ENCODE measurements around the gene PARK7.
"Not testable (repeated sequence)": the region's sequence is repeated elsewhere in the genome, so short reads cannot be mapped to it uniquely, and the experiment has no call there.

PARK7 gene

DNA sequence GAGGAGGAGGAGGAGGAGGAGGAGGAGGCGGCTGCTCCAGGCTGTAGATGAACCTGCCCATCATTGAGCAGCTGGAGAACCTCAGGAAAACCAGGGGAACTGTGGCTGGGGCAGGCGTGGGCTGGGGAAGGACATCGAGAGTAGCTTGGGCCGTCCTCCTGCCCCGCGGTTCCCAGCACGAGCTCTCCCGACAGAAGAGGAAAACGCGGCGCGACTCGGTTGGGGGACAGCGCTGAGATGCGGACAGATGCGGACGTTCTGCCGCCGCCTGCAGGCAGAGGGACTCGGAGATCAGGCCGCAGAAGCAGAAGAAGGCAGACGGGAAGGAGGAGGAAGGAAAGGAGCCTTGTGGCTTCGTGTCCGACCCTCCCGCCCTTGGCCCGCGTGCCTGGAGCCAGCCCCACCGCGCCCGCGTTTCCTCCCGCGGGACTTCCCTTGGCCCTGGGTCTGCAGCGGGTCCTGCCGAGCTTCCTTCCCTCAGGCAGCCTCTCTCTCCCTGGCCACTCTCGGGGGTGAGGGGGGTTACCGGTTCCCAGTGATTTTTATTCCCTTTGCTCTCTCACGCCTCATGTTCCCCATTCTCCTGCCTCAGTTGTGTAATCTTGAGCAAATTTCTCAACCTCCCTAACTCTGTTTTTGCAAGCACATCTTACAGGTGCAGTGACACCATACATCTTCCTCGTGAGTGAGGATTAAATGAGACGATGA lies 19.1 kb upstream of the PARK7 start:
- POLR2A ChIA-PET (ENCODE audit: low non-redundant PET): no interaction called here

DNA sequence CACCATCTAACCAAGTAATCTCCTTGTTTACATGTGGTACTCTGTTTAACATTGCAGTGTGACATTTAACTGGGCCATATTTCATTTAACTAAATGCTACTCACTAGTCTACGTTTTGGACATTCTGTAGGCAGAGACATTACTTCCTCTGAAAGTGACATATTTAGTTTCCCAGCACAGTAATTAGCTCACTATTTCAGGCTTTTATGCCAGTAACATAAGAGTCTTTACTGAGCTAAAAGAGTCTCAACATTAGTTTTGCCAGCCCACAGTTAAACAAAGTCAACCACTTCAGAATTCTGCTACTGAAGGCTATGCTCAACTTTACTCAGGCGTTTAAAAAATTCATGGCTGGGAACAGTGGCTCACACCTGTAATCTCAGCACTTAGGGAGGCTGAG lies 18.3 kb upstream of the PARK7 start:
- TF ChIP-seq, protein P1, sequence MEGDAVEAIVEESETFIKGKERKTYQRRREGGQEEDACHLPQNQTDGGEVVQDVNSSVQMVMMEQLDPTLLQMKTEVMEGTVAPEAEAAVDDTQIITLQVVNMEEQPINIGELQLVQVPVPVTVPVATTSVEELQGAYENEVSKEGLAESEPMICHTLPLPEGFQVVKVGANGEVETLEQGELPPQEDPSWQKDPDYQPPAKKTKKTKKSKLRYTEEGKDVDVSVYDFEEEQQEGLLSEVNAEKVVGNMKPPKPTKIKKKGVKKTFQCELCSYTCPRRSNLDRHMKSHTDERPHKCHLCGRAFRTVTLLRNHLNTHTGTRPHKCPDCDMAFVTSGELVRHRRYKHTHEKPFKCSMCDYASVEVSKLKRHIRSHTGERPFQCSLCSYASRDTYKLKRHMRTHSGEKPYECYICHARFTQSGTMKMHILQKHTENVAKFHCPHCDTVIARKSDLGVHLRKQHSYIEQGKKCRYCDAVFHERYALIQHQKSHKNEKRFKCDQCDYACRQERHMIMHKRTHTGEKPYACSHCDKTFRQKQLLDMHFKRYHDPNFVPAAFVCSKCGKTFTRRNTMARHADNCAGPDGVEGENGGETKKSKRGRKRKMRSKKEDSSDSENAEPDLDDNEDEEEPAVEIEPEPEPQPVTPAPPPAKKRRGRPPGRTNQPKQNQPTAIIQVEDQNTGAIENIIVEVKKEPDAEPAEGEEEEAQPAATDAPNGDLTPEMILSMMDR (conservative IDR thresholded peaks at IDR 0.05; ENCODE audit: low read depth): no peak
- no peak for DNase-seq (ENCODE audit: low spot score)
- no peak overlapping the region for H3K27ac ChIP-seq
- CTCF ChIA-PET: no interaction called here
- POLR2A ChIA-PET (ENCODE audit: low non-redundant PET): no interaction called here

More for the DNA sequence above, 19.1 kb upstream of the PARK7 start:
- no peak for DNase-seq (ENCODE audit: low spot score)
- CTCF ChIA-PET: no interaction called here
- H3K27ac ChIP-seq: no peak overlapping the region
- TF ChIP-seq, protein P1 (conservative IDR thresholded peaks at IDR 0.05; ENCODE audit: low read depth): no peak

DNA sequence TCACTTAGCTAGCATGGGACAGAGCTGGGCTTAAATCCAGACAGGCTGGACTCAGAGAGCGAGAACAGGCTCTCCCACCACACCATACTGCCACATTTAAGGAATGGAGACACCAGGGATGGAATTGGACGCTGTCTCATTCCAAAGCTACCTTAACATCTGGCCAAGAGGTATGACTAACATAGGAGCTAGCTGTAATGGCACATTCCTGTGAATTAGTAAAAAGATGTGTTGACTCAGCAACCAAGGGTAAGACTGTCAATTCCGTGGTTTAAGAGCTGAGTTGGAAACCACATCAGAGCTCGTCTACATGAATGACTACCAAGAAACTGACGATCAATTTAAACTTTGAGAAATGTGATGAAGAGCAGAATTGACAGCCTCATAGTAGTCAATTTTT lies 12.6 kb upstream of the PARK7 start:
- POLR2A ChIA-PET (ENCODE audit: low non-redundant PET): no interaction called here
- DNase-seq (ENCODE audit: low spot score): peak; percentile 70
- CTCF ChIA-PET: interaction anchor here (0.6 kb wide), 1 partner anchor 562 kb away, joined by 8 read pairs; no protein-coding TSS in a partner anchor
- TF ChIP-seq, protein P1 (conservative IDR thresholded peaks at IDR 0.05; ENCODE audit: low read depth): no peak
- no peak overlapping the region for H3K27ac ChIP-seq

DNA sequence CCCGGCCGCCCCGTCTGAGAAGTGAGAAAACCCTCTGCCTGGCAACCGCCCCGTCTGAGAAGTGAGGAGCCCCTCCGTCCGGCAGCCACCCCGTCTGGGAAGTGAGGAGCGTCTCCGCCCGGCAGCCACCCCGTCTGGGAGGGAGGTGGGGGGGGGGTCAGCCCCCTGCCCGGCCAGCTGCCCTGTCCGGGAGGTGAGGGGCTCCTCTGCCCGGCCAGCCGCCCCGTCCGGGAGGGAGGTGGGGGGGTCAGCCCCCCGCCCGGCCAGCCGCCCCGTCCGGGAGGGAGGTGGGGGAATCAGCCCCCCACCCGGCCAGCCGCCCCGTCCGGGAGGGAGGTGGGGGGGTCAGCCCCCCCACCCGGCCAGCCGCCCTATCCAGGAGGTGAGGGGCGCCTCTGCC lies 8.7 kb upstream of the PARK7 start:
- H3K27ac ChIP-seq; POLR2A ChIA-PET (ENCODE audit: low non-redundant PET); CTCF ChIA-PET; DNase-seq (ENCODE audit: low spot score): not testable (repeated sequence)

DNA sequence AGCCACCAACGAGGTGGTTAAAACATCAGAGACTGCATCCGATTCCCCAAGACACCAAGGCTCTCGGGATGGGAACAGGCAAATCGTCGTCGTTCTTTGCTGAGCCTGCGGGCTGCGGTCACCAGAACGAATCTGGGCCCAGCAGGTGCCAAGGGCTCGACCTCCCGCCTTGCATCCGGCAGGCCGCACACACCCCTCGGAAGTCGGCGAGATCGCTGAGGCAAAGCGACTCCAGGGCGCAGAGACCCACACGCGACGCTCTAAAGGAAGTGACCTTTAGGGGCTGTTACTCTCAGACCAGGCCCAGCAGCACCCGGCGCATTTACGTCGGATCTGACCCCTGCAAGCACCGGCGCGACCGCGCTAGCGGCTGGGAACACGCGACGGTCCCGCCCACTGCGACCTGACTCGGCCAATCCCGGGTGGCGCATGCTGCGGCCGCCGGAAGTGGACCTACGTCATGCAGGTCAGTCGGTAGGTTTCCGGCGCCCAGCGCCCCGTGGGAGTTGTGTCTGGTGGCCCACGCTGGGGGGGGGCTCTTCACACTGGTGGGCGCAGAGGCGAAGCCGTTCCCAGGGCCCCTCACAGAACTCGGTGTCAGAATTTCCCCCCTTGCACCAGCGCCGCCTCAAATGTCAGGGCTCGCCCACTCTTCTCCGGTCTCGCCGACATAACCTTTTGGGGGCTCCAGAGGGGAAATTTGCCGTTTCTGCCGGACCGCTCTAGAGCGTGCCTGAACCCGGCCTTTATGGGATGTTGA lies 7.5 kb upstream of the PARK7 start:
- H3K27ac ChIP-seq: peak overlapping the region; percentile 88
- CTCF ChIA-PET: no interaction called here
- POLR2A ChIA-PET (ENCODE audit: low non-redundant PET): interaction anchor here (0.5 kb wide), 1 partner anchor 21 kb away, joined by 3 read pairs; no protein-coding TSS in a partner anchor
- TF ChIP-seq, protein P1 (conservative IDR thresholded peaks at IDR 0.05; ENCODE audit: low read depth): no peak
- peak; percentile 81 for DNase-seq (ENCODE audit: low spot score)

DNA sequence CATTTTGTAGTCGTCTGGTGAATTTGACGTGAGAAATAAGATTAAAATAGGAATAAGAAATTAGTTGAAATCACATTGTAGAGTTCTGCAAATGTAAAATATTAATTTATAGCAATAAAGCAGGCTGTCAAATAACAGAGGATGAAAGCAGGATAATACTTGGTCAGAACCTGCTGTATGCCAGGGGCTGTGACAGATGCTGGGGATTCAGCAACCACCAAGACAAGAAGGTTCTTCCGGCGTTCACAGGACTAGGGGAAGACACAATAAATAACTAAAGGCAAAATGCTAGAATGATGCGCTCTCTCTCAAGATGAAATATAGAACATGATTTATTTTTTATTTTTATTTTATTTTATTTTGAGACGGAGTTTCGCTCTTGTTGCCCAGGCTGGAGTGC lies 6.8 kb upstream of the PARK7 start:
- DNase-seq (ENCODE audit: low spot score): no peak
- POLR2A ChIA-PET (ENCODE audit: low non-redundant PET): no interaction called here

More for the DNA sequence above, 6.8 kb upstream of the PARK7 start:
- TF ChIP-seq, protein P1 (conservative IDR thresholded peaks at IDR 0.05; ENCODE audit: low read depth): no peak
- CTCF ChIA-PET: no interaction called here
- H3K27ac ChIP-seq: peak overlapping the region; percentile 88

All from RWPE1 (cell line).